Natural killer cell (primary cell): ENCODE measurements around the gene ANTXRL. TPM values are rescaled to one million over a fixed set of nuclear protein-coding genes. Genes with fewer than 3 reads are reported as not detected.
"Not testable (repeated sequence)": the region's sequence is repeated elsewhere in the genome, so short reads cannot be mapped to it uniquely, and the experiment has no call there.

Source experiments
- ATAC-seq, 3 donors: fragments of 150-1000 bp in 2 of 3; fragments of 200-7000 bp in 1 of 3; cut with Tn5 transposase; 1 replicate in 1 of 3; 2 replicates in 2 of 3; pipeline ENCODE4 v1.10.0; 2021; ENCODE audit warnings: mild to moderate bottlenecking in 2 of 3, moderate library complexity in 2 of 3
- DNase-seq, 2 donors: peaks; one replicate each; pipeline versions ENCODE4 v3.0.0 to v3.0.0-alpha.2; 2013 to 2021; ENCODE audit warnings: mixed read lengths in 1 of 2
- H3K27ac ChIP-seq: one replicate; pipeline ENCODE4 v1.5.1; 2013; ENCODE audit warnings: mild to moderate bottlenecking, low read length
- H3K27me3 ChIP-seq: one replicate; pipeline ENCODE4 v1.6.1; 2013; ENCODE audit warnings: low read length; ENCODE audit not compliant: control insufficient read depth, insufficient read depth
- H3K36me3 ChIP-seq: one replicate; pipeline ENCODE4 v1.6.1; 2013; ENCODE audit warnings: low read length; ENCODE audit not compliant: control insufficient read depth, insufficient read depth
- H3K4me1 ChIP-seq: one replicate; pipeline ENCODE4 v1.6.1; 2013; ENCODE audit warnings: low read length; ENCODE audit not compliant: control insufficient read depth, insufficient read depth
- H3K4me3 ChIP-seq: one replicate; pipeline ENCODE4 v1.5.1; 2013; ENCODE audit warnings: low read length
- H3K9me3 ChIP-seq: one replicate; pipeline ENCODE4 v1.6.1; 2013; ENCODE audit warnings: low read length; ENCODE audit not compliant: control insufficient read depth, insufficient read depth
- H3K27ac Mint-ChIP-seq, 2 donors: one replicate each; pipeline ENCODE4 v1.8.0; 2022; ENCODE audit warnings: mild to moderate bottlenecking in 2 of 2, mixed read lengths in 2 of 2, moderate library complexity in 1 of 2
- H3K27me3 Mint-ChIP-seq, 2 donors: one replicate each; pipeline ENCODE4 v1.8.0; 2022; ENCODE audit warnings: low read depth in 2 of 2, mixed read lengths in 2 of 2
- H3K36me3 Mint-ChIP-seq: one replicate; pipeline ENCODE4 v1.8.0; 2022; ENCODE audit warnings: mixed read lengths
- H3K4me1 Mint-ChIP-seq, 2 donors: one replicate each; pipeline ENCODE4 v1.8.0; 2022; ENCODE audit warnings: mixed read lengths in 2 of 2
- H3K4me3 Mint-ChIP-seq: one replicate; pipeline ENCODE4 v1.8.0; 2022; ENCODE audit warnings: mild to moderate bottlenecking, moderate library complexity, mixed read lengths
- H3K9me3 Mint-ChIP-seq, 2 donors: one replicate each; pipeline ENCODE4 v1.8.0; 2022; ENCODE audit warnings: mixed read lengths in 2 of 2
- WGBS: methylation state at CpG from one replicate; pipeline ENCODE4 v1.1.7; 2013; ENCODE audit warnings: missing lambda C conversion rate; ENCODE audit not compliant: insufficient coverage; 5-methylcytosine and 5-hydroxymethylcytosine counted together
- intact Hi-C: fragments of 100-400 bp; cut with micrococcal nuclease; formaldehyde crosslinking; loops from one replicate; pipeline ENCODE4 v1.14.2; 2022
- total RNA-seq, 4 donors: library from RNA; stranded (reverse); fragments of 120-200 nt in 1 of 4; gene quantifications; one replicate each; pipeline versions ENCODE4 v1.2.3 to v1.2.4, GENCODE V29; 2013 to 2022
- TF ChIP-seq, protein P1 (sequence below): fragments of 200-600 bp; IDR thresholded peaks from one replicate; pipeline ENCODE4 v1.8.0; 2022; ENCODE audit warnings: antibody characterized with exemption

Gene ANTXRL
- total RNA-seq, 3 donors from 2014 or later (not counting 1 experiment from before 2014, with no cell fraction given) = not detected

DNA sequence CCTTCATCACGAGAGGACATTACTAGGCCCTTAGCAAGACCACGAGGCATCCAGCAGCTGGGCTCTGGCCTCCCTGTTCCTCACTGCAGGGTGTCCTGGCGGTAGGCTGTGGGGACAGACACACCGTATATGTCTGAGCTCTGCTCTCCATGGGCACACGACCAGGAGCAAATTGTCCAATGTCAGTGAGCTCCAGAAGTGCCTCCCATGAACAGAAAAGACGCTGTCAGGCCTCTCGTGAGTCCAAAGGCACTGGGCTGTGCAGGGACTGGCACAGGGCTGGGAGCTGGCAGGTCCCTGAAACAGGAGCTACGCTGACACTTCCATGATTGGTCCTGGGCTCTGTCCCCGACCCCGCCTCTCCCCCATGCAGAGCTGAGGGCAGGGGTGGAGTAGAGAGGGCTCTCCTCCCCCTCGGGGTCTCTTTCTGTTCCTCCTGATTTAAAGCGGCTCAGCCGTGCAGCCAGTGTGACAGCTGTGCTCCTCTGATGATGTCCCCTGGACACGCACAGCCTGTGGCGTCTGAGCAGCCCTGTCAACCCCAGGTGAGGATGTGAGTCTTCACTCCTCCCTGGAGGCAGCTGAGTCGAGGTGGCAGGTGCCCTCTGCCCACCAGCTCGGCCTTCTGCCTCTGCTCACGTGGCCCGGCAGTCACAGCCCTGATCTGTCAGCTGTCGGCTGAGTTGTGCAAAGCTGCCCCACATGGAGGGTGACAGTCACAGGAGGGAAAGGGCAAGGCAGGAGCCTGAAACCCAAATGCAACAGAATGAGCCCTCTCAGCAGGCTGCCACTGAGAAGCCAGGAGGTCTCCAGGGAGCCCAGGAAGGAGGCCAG lies 13.0 kb downstream of the ANTXRL start:
- 50% methylated on average over 20 of the region's 20 CpGs for WGBS
- H3K27ac ChIP-seq = no peak overlapping the region
- intact Hi-C loops = no loop called here
- Mint-ChIP-seq H3K27ac (no peak overlapping the region), H3K4me3 (no peak overlapping the region), H3K4me1 (peaks cover 0 to 10% of the 10 kb centered on the region in 2 donors), H3K9me3 (no peaks in the 10 kb centered on the region), H3K36me3 (no peaks in the 10 kb centered on the region), H3K27me3 (peaks cover 0 to 6% of the 10 kb centered on the region in 2 donors)
- H3K27me3 ChIP-seq = no peaks in the 10 kb centered on the region
- peaks cover 20% of the 10 kb centered on the region for H3K4me1 ChIP-seq
- DNase-seq (no peak), ATAC-seq (no peak)
- H3K4me3 ChIP-seq = no peak overlapping the region
- no peaks in the 10 kb centered on the region for H3K36me3 ChIP-seq
- TF ChIP-seq, protein P1, sequence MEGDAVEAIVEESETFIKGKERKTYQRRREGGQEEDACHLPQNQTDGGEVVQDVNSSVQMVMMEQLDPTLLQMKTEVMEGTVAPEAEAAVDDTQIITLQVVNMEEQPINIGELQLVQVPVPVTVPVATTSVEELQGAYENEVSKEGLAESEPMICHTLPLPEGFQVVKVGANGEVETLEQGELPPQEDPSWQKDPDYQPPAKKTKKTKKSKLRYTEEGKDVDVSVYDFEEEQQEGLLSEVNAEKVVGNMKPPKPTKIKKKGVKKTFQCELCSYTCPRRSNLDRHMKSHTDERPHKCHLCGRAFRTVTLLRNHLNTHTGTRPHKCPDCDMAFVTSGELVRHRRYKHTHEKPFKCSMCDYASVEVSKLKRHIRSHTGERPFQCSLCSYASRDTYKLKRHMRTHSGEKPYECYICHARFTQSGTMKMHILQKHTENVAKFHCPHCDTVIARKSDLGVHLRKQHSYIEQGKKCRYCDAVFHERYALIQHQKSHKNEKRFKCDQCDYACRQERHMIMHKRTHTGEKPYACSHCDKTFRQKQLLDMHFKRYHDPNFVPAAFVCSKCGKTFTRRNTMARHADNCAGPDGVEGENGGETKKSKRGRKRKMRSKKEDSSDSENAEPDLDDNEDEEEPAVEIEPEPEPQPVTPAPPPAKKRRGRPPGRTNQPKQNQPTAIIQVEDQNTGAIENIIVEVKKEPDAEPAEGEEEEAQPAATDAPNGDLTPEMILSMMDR = no peak
- no peaks in the 10 kb centered on the region for H3K9me3 ChIP-seq

DNA sequence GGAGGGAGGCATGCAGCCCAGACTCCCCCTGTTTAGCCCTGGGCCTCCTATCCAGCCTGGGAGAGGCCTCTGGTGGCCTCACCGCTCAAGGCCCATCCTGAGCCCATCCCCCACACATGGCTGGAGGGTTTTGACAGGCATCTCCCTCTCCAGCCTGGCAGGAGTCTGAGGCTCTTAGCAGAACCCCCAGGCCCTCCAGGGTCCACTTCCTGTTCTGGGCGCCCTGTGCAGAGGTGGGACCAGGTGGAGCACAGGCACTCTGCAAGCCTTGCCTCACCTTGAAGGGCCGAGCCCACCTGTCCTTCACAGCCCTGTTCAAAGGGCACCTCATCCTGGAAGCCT lies 13.5 kb downstream of the ANTXRL start:
- H3K27me3 ChIP-seq, DNase-seq, ATAC-seq, H3K9me3 Mint-ChIP-seq, H3K27ac Mint-ChIP-seq, H3K4me1 Mint-ChIP-seq, H3K4me3 Mint-ChIP-seq, H3K27me3 Mint-ChIP-seq, H3K4me3 ChIP-seq, H3K9me3 ChIP-seq, H3K36me3 ChIP-seq, H3K36me3 Mint-ChIP-seq, H3K27ac ChIP-seq, intact Hi-C loops: not testable (repeated sequence)
- WGBS = 89% methylated on average over 3 of the region's 3 CpGs
- peaks cover 20% of the 10 kb centered on the region for H3K4me1 ChIP-seq

DNA sequence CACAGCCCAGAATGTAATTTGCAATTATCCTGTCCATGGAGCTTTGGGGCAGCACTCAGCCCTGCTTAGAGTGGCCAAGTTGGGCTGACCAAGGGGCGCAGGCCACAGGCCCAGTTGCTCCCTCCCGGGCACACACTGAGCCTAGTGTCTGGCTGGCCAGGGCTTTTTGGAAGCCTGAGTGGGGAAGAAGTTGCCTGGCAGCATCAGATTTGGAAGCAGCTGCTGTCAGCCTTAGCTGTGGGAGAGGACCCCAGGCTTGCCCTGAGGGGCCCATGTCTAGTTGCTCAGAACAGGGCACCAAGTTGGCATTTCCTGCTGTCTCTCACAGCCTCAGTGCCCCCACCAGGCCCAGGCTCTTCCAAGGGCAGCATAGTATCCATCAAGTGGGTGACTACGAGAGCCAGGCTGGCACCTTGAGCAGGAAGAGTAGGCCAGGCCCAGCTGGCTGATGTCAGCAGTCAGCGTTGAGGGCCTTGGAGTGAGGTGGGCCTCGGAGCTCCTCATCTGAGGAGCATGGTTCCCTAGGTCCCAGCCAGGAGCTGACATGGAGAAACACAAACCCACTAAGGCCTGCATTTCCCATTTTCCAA lies 14.4 kb downstream of the ANTXRL start:
- Mint-ChIP-seq H3K36me3 (no peaks in the 10 kb centered on the region), H3K27ac (no peak overlapping the region), H3K9me3 (no peaks in the 10 kb centered on the region), H3K4me1 (peaks cover 0 to 10% of the 10 kb centered on the region in 2 donors), H3K27me3 (peaks cover 0 to 6% of the 10 kb centered on the region in 2 donors), H3K4me3 (no peak overlapping the region)
- no peak for DNase-seq
- intact Hi-C loops = no loop called here
- 94% methylated on average over 5 of the region's 5 CpGs for WGBS
- Histone ChIP-seq H3K36me3 (no peaks in the 10 kb centered on the region), H3K4me1 (peaks cover 20% of the 10 kb centered on the region), H3K27me3 (no peaks in the 10 kb centered on the region), H3K27ac (no peak overlapping the region), H3K9me3 (no peaks in the 10 kb centered on the region), H3K4me3 (no peak overlapping the region)
- no peak for ATAC-seq
- TF ChIP-seq, protein P1 = no peak

DNA sequence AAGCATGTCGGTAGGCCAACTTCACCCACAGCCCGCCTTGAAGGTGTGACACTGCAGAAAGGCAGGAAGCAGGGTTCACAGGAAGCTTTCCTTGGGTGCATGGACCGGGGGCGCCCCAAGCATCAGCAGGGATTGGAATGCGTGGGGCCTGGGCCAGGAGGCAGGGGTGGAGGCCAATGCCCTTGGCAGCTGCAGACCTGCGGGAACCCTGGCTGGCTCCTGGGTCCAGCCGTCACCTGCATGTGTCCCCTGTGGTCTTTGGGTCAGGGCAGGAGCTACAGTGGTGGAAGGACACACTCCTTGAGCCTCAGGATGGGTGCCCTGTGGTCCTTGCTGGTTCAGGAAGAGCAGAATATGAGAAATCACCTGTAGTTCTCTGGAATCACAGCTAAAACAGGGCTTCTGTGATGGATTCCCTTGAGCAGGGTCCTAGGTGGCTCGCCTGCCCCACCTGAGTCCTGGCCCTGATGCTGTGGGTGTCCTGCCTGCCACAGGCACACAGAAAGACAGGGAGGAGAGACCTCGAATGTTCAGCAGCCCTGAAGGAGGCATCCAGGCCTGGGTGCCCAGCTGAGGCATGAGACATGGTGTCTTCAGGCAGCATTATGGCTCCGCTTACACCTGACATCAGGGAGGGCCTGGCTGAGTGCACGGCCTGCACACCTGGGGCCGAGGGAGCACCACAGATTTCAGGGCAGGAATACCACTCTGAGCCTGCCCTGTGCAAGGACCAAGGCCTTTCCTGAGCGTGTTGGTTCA lies 15.1 kb downstream of the ANTXRL start:
- intact Hi-C loops = no loop called here
- TF ChIP-seq, protein P1 = no peak
- DNase-seq = no peak
- 77% methylated on average over 13 of the region's 13 CpGs for WGBS
- no peaks in the 10 kb centered on the region for H3K27me3 ChIP-seq
- no peak overlapping the region for H3K27ac ChIP-seq
- no peaks in the 10 kb centered on the region for H3K9me3 ChIP-seq
- Mint-ChIP-seq H3K4me1 (peaks cover 0 to 10% of the 10 kb centered on the region in 2 donors), H3K4me3 (no peak overlapping the region), H3K27me3 (peaks cover 0 to 6% of the 10 kb centered on the region in 2 donors), H3K36me3 (no peaks in the 10 kb centered on the region), H3K9me3 (no peaks in the 10 kb centered on the region), H3K27ac (no peak overlapping the region)
- H3K36me3 ChIP-seq = no peaks in the 10 kb centered on the region
- H3K4me1 ChIP-seq = peaks cover 20% of the 10 kb centered on the region
- no peak overlapping the region for H3K4me3 ChIP-seq
- no peak for ATAC-seq

DNA sequence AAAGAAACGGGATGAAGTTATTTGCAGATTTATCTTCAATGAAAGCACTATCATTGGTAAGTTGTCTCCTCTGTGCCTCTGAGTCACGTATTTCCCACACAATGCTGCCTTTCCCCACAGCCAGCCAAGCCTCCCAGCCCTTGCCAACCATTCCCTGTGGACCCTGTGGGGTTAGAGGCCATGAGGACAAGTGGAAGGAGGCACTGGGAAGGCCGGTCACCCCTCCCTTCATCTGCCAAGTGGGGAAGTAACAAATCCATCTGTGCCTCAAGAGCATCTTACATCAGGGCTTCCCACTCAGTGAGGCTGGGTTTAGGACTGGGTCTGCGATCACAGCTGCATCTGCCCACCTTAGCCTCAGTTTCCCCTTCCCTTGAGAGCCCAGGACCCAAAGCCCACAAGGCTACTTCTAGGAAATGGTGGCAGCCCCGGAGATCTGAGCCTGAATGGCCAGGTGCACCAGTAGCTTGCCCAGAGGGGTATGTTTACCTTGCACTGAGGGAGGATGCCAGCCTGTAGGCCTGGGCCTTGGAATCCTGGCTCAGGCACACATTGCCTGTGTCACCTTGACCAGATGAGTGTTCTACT lies 16.1 kb downstream of the ANTXRL start:
- H3K36me3 ChIP-seq, DNase-seq, H3K36me3 Mint-ChIP-seq, intact Hi-C loops, ATAC-seq, H3K27me3 Mint-ChIP-seq, H3K27ac ChIP-seq, H3K4me3 ChIP-seq, H3K4me1 Mint-ChIP-seq, H3K27me3 ChIP-seq, H3K9me3 Mint-ChIP-seq, H3K27ac Mint-ChIP-seq, H3K4me3 Mint-ChIP-seq, H3K9me3 ChIP-seq: not testable (repeated sequence)
- peaks cover 20% of the 10 kb centered on the region for H3K4me1 ChIP-seq
- WGBS = 85% methylated on average over 5 of the region's 5 CpGs
